NCI-H1092 treated with DMSO at 0.1 percent for 48 hours (cell line): ENCODE data around the gene DNAH3.
A peak's percentile ranks its signal among the peaks of the same experiment; 100 is the strongest.
"Not testable (repeated sequence)": the region's sequence is repeated elsewhere in the genome, so short reads cannot be mapped to it uniquely, and the experiment has no call there.

Experiments used
- DNase-seq: peaks from one replicate; lab custom pipeline; 2025; lab: John Stamatoyannopoulos, UW

DNAH3 gene

GRCh38 chr16:21075252-21075651 lies 75.4 kb downstream of the DNAH3 start:
- no peak for DNase-seq

DNA sequence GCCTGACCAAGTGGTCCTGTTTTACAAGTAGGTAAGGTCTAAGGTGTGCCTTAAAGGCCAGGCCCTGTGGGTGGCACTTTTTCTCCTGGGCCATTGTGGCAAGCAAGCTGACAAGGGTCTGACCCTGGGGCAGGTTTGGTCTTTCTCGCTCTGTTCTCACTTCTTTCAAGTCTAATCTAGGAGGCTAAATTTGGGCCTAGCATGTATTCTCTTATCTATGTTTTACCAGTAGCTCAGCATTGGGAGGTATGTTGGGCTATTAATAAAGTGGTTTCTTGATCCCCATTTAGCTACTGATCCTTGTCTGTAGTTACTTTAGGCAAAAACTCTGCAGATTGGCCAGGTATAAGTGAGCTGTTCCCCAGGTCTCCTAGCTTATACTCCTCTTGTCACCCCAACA lies 77.7 kb downstream of the DNAH3 start:
- DNase-seq, result no peak

GRCh38 chr16:21071741-21072140 lies 78.9 kb downstream of the DNAH3 start:
- DNase-seq, result no peak

- DNase-seq, result no peak
Observed at GRCh38 chr16:21070564-21070963, 80.1 kb downstream of the DNAH3 start.

DNA sequence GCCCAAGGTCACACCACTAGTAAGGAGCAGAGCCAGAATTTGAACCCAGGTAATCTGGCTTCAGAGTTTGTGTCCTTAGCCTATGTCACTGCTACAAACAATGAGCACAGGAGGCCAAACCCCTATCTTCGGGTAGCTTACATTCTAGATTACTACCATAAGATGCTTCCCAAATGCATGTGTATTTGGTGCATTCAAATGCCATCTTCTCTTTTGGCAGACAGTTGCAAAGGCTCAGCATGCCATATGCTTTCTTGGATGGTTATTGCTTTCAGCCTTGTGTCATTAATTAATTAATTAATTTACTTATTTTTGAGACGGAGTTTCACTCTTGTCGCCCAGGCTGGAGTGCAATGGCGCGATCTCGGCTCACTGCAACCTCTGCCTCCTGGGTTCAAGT lies 80.7 kb downstream of the DNAH3 start:
- no peak for DNase-seq

- no peak for DNase-seq
Observed at GRCh38 chr16:21064203-21064602, 86.4 kb downstream of the DNAH3 start.

- DNase-seq, result not testable (repeated sequence)
Observed at GRCh38 chr16:21063314-21063713, 87.3 kb downstream of the DNAH3 start.

DNA sequence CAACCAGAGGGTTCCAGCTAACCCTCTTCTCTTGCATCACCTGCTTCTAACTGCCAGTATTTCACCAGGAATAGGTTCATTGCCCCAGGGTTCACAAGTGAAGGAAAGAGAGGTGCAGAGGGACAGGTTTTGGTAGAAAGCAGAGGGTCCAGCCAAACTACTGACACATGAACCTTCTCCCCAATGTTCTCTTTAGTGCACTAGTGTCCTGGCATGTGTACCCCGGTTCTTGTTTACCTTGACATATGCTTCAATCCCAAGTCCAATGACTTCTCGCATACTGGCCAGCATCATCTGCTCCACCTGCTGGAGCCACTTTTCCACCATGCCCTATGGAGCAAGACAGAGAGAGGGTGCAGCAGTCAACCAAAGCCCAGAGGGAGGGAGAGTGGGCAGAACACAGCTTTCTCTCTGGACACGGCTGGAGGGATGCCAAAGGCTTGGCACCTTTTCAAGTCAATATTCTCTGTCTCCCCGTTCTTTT lies 90.6 kb downstream of the DNAH3 start:
- peak; percentile 58 for DNase-seq

- no peak for DNase-seq
Observed at GRCh38 chr16:21057875-21058274, 92.8 kb downstream of the DNAH3 start.

DNA sequence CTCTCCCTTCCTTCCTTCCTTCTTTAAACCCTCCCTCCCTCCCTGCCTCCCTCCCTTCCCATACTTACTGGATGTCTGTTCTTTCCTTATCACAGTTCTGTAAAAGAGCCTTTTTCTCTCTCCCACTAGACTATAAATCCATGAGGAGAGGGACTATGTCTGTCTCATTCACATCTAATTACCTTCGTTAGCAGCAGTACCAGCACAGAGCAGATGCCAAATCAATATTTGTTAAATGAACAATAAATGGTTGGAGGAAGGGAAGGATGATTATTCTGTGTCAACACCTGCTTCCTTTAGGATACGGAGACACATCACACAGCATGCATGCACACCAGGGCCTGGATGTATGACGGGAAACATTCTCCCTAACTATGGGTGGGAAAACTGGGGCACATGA lies 94.2 kb downstream of the DNAH3 start:
- peak; percentile 30 for DNase-seq

DNA sequence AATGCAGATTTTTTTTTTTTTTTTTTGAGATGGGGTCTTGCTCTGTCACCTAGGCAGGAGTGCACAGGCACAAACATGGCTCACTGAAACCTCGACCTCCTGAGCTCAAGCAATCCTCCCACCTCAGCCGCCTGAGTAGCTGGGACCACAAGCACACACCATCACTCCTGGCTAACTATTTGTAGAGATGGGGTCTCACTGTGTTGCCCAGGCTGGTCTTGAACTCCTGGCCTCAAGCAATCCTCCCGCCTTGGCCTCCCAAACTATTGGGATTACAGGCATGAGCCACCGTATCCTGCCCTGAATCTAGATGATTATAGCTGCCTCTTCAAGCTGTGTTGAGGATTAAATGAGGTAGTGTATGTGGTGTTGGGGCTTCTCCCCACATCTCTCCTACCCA lies 94.9 kb downstream of the DNAH3 start:
- not testable (repeated sequence) for DNase-seq

DNA sequence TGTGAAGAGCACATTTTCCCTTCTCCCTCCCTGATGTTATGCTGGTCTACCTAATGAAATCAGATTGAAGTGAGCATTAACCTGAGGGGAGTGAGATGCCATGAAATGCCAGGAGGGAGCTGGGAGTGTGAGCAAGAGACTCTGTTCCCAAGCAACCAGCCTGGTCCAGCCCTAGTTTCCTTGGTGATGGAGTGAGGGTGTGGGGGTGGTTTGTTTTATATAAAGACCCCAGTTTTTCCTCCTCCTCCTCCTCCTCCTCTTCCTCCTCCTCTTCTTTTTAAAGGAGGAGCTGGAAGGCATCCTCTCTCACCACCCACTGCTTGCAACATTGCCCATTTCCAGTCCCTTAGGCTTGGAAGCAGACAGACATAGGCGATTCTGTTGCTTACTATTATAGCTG lies 97.1 kb downstream of the DNAH3 start:
- DNase-seq, result no peak

- not testable (repeated sequence) for DNase-seq
Observed at GRCh38 chr16:21048091-21048912, 102.3 kb downstream of the DNAH3 start.

GRCh38 chr16:21038197-21038596 lies 112.4 kb downstream of the DNAH3 start:
- no peak for DNase-seq

DNA sequence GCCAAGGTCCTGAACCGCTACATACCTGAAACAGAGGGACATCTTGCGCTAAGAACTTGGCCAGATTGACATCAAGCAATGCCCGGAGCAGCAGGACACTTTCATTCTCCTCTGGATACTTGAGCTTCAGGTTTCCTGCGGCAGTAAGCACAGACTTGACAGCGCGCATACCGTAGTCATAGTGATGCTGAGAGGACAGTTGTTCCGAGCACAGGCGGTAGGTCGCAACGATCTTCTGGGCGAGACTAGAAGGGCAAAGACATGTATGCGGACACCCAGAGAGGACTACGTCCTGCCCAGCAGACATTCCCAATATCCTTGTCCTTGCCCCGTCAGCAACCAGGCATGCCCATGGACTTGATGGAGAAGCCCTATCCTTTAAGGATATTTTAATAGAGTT lies 112.9 kb downstream of the DNAH3 start:
- DNase-seq, result no peak

GRCh38 chr16:21037168-21037567 lies 113.5 kb downstream of the DNAH3 start:
- no peak for DNase-seq

- DNase-seq, result no peak
Observed at GRCh38 chr16:21036471-21036870, 114.2 kb downstream of the DNAH3 start.

DNA sequence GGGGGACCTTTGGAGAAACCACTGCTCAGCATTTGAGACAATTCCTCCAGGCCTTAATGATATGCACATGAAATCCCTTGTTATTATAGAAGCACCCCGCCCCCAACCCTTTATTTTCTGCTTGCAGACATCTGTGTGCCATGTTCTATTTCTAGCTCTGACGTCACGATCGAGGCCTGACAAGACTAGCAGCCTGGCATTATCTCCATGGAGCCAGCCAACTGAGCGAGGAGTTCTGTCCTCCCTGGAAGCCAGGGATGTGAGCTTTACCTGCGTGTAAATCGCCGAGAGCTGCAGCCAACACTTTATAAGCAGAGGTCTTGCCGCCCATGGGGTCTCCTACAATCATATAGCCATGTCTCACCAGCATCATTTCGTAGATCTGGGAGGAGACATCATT lies 116.9 kb downstream of the DNAH3 start:
- DNase-seq, result no peak

DNA sequence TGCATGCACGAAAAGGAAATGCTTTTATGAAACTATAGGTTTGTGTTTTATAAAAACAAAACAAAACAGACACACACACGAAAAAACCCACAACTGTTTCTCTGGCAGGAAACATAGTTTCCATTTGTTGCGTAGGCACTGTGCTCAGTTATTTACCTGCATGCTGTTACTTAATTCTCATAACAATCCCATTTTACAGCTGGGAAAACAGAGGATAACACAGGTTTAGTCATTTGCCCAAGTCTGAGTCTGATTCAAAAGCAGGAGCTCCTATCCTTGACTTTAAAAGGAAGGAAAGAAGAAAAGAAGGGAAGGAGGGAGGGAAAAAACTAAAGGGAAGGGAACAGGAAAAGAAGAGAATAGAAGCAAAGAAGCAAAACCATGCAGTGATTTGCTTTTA lies 117.4 kb downstream of the DNAH3 start:
- DNase-seq, result no peak

- DNase-seq, result no peak
Observed at GRCh38 chr16:21028728-21029127, 121.9 kb downstream of the DNAH3 start.

GRCh38 chr16:21026846-21027245 lies 123.8 kb downstream of the DNAH3 start:
- no peak for DNase-seq

DNA sequence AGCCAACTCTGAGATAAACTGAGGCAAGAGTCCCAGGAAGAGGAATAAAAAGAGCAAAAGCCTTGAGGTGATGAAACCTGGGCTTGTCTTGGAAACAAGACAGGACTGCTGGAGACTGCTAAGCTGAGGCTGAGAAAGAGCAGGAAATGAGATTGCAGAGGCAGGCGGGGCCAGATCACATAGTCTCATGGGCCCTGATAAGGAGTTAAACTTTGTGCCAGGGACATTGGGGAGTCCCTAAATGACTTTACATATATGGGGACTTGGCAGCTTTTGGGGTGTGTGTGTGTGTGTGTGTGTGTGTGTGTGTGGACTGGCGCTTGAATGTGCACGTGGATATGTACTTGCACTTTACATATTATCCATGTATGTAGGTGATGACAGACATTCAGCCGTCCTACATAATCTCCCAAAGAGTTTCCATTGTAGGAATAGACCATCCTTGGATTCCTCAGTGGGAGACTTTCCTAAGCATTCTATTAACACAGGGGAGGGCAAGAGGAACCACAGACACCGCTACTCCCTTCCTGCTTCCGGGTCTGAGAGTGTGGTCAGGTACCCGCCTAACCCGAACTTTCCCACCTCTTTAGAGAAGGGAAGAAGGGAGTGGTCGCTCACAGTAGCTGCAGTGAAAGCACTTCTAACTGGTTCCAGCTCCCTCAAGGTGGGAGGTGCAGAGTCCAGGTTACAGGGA lies 127.0 kb downstream of the DNAH3 start:
- DNase-seq, result no peak

- DNase-seq, result no peak
Observed at GRCh38 chr16:21021316-21021715, 129.3 kb downstream of the DNAH3 start.
